GM20000 (cell line): Measurements from ENCODE around the gene TECR.

Source experiments
- DNase-seq: peaks from one replicate; pipeline ENCODE4 v3.0.0; 2012; ENCODE audit warnings: low spot score
- CTCF ChIP-seq: IDR thresholded peaks from 2 replicates; pipeline ENCODE4 v1.5.1; 2012; ENCODE audit warnings: mild to moderate bottlenecking, control low read depth; ENCODE audit errors: extremely low read depth, missing control alignments

Gene TECR

GRCh38 chr19:14614099-14614412 is 84.7 kb downstream of the TECR start:
- DNase-seq, result peak; percentile 59
- TF ChIP-seq CTCF, result no peak
